ENCODE results near the gene MAFF.

DNA sequence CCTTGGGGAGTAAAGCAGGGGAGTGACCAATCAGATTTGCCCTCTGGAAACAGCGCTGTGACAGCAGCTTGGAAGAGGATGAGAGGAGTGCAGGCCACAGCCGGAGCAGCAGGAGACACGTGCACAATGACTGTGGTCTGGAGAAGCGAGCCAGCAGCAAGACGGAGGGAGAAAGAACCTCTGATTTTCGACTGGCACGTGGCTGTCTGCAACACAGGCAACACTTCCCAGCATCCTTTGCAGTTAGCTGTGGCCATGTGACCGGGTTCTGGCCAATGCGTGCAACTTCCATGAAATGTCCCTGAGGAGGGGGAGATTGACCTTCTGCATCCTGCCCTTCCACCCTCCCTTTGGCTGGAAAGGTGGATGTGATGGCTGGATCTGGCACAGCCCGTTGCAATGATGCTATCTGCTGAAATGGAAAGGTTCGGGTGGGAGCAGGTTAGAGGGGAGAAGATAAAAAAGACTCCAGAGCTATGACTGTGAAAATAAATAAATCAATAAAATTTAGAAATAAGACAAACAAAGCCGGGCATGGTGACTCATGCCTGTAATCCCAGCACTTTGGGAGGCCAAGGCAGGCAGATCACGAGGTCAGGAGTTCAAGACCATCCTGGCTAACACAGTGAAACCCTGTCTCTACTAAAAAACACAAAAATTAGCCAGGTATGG, 35.7 kb upstream of the MAFF start:
- TF ChIP-seq, protein P1, sequence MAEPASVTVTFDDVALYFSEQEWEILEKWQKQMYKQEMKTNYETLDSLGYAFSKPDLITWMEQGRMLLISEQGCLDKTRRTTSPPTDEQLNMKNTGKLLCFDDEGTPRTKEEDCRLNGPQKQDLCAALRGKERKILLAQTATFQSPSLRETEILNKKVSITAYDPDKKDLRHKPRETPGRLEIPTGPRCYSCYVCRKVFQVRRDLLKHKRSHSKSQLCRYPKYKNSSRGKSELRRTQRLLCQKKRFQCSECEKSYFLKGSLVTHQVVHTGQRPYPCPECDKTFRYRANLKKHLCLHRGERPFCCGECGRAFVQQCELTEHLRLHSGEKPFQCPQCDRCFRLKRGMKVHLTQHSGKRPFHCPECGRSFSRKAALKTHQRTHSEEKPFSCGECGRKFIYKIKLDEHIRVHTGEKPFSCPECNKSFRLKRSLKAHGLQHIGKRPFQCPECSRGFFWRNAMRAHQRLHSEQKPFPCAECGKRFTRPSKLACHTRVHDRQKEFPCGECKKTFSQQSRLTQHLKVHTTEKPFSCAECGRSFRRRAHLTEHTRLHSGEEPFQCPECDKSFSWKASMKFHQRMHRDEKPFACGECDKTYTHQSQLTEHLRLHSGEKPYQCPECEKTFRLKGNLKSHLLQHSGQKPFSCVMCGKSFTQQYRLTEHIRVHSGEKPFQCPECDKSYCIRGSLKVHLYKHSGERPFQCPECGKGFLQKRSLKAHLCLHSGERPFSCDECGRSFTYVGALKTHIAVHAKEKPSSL (CRISPR knock-in tag; conservative IDR thresholded peaks at IDR 0.05) = no peak
- TF ChIP-seq, protein P2, sequence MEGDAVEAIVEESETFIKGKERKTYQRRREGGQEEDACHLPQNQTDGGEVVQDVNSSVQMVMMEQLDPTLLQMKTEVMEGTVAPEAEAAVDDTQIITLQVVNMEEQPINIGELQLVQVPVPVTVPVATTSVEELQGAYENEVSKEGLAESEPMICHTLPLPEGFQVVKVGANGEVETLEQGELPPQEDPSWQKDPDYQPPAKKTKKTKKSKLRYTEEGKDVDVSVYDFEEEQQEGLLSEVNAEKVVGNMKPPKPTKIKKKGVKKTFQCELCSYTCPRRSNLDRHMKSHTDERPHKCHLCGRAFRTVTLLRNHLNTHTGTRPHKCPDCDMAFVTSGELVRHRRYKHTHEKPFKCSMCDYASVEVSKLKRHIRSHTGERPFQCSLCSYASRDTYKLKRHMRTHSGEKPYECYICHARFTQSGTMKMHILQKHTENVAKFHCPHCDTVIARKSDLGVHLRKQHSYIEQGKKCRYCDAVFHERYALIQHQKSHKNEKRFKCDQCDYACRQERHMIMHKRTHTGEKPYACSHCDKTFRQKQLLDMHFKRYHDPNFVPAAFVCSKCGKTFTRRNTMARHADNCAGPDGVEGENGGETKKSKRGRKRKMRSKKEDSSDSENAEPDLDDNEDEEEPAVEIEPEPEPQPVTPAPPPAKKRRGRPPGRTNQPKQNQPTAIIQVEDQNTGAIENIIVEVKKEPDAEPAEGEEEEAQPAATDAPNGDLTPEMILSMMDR (IDR thresholded peaks at IDR 0.05) = no peak
